Activated naive CD8-positive, alpha-beta T cell (primary cell): Measurements from ENCODE around the gene COL1A2.

Experiments
- H3K27ac Mint-ChIP-seq: one replicate; pipeline ENCODE4 v1.8.0; 2021; ENCODE audit warnings: mixed read lengths
- H3K27me3 Mint-ChIP-seq: one replicate; pipeline ENCODE4 v1.8.0; 2021; ENCODE audit warnings: mixed read lengths
- H3K36me3 Mint-ChIP-seq: one replicate; pipeline ENCODE4 v1.8.0; 2021; ENCODE audit warnings: mixed read lengths
- H3K4me1 Mint-ChIP-seq: one replicate; pipeline ENCODE4 v1.8.0; 2021; ENCODE audit warnings: low read depth, mixed read lengths
- H3K4me3 Mint-ChIP-seq: one replicate; pipeline ENCODE4 v1.8.0; 2021; ENCODE audit warnings: mild to moderate bottlenecking, mixed read lengths
- H3K9me3 Mint-ChIP-seq: one replicate; pipeline ENCODE4 v1.8.0; 2021; ENCODE audit warnings: low read depth, mixed read lengths

The COL1A2 gene

DNA sequence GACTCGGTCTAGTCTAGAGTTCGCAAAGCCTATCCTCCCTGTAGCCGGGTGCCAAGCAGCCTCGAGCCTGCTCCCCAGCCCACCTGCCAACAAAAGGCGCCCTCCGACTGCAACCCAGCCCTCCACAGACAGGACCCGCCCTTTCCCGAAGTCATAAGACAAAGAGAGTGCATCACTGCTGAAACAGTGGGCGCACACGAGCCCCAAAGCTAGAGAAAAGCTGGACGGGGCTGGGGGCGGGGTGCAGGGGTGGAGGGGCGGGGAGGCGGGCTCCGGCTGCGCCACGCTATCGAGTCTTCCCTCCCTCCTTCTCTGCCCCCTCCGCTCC, 622 bp upstream of the COL1A2 start:
- H3K36me3 Mint-ChIP-seq = no peaks in the 10 kb centered on the region
- no peaks in the 10 kb centered on the region for H3K9me3 Mint-ChIP-seq
- no peak overlapping the region for H3K27ac Mint-ChIP-seq
- H3K4me3 Mint-ChIP-seq = no peak overlapping the region
- peaks cover 33% of the 10 kb centered on the region for H3K27me3 Mint-ChIP-seq
- peaks cover 12% of the 10 kb centered on the region for H3K4me1 Mint-ChIP-seq

DNA sequence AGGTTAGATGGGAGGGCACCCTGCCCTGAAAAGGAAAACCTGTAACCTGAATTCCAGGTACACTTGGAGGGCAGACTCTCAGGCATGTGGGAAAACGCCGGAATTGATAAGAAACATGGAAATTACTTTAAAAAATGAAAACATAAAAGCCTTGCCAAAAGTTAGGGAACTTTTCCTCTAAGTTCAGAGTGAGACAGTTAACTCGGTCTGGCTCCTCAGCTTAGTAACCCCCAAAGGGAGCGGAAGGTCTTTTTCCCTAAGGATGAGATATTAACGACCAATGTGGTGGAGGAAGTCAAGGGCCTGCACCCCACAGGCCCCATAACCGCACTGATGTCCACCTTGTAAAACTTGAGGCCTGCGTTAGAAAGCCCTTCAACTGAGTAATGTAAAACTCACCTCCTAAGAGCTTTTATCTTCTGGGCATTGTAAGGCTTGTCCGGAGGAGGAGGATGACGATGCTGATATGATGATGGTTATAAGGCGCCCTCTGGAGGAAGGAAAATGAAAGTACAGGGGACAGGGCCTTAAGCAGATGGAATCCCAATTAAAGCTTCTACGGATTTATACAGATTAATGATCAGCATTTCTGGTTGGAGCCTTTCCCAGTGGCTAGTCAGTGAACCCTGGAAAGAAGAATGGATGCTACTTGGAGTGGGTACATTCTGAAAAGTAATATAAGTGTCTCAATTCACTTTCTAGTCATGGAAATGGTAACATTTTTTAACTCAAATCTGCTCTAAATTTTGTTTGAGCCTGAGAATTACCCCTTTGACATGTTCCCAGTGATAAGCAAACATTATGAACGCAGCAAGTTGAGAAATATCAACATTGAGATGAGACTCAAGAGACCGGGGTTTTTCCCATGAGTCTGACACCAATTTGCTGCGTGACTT, 694 bp downstream of the COL1A2 start:
- H3K4me3 Mint-ChIP-seq = peak overlapping the region; percentile 42
- no peaks in the 10 kb centered on the region for H3K36me3 Mint-ChIP-seq
- peaks cover 26% of the 10 kb centered on the region for H3K27me3 Mint-ChIP-seq
- peaks cover 12% of the 10 kb centered on the region for H3K4me1 Mint-ChIP-seq
- no peak overlapping the region for H3K27ac Mint-ChIP-seq
- no peaks in the 10 kb centered on the region for H3K9me3 Mint-ChIP-seq

DNA sequence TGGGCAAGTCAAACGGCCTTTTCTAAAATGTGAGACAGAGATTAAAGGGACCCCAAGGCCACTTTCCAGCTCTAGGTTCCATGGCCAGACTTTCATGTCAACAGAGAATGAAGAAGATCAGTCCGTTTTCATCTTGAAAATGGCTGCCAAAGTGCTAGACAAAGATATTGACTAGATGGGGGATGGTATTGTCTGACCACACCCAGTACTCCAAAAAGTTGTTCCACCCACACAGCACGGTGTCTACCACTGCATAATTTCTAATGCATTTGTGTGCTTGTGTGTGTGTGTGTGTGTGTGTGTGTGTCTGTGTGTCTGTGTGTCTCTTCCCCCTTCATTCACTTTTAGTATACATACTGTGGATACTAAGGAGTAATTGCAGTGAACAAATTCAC, 1.3 kb downstream of the COL1A2 start:
- H3K27ac Mint-ChIP-seq = no peak overlapping the region
- peaks cover 28% of the 10 kb centered on the region for H3K27me3 Mint-ChIP-seq
- H3K4me1 Mint-ChIP-seq = peaks cover 12% of the 10 kb centered on the region
- no peaks in the 10 kb centered on the region for H3K36me3 Mint-ChIP-seq
- H3K4me3 Mint-ChIP-seq = no peak overlapping the region
- H3K9me3 Mint-ChIP-seq = no peaks in the 10 kb centered on the region

DNA sequence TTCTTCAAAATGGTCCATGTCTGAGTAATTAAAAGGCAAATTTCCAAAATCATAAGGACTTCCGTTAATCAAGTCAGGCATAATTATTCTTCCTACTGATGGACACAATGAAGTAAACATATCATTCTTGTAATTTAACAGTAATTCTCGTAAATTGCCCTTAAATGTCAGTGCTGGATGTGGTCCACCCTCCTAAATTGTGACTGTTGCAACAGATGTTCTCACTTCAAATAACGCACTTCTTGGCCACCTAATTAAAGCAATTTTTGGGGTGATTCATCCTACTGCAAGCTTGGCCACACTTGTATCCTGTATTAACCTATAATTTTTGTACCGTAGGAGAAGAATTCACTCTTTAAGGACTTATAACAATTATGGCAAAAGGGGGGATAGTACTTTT, 1.9 kb downstream of the COL1A2 start:
- peaks cover 12% of the 10 kb centered on the region for H3K4me1 Mint-ChIP-seq
- H3K9me3 Mint-ChIP-seq = no peaks in the 10 kb centered on the region
- no peak overlapping the region for H3K27ac Mint-ChIP-seq
- peaks cover 28% of the 10 kb centered on the region for H3K27me3 Mint-ChIP-seq
- no peak overlapping the region for H3K4me3 Mint-ChIP-seq
- H3K36me3 Mint-ChIP-seq = no peaks in the 10 kb centered on the region

DNA sequence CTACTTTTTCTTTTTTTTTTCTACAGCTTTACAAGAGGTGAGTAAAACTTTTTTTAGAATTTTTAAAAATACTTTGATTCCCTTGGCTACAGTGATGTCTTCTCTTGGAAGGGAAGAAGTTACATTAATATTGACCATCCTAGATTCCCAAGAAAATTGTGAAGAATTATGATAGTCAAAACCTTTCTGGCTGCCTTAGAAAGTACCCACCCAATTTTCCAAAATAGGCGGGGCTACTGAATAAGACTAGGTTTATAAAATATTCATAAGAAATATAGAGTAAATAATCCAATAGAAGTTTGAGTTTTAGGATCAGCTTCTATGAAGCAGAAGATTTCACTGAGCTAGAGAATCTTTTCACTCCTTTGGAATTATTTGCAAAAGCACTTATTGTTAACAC, 3.0 kb downstream of the COL1A2 start:
- no peaks in the 10 kb centered on the region for H3K9me3 Mint-ChIP-seq

DNA sequence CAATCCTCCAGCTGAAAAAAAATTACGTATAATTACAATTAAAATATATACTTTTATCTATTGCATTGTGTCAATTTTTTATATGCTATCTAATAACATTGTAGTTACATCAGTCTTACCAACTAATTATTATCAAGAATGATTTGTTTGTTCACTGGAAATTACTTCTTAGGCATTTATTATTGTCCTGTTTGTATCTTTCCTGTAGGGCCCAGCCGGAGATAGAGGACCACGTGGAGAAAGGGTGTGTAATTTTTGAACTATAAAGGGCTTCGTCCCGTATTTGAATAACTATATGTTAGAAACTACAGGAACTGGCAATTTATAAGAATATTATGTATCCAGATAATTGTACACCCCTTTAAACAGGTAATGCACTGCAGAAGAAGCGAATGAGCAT, 4.1 kb downstream of the COL1A2 start:
- no peaks in the 10 kb centered on the region for H3K36me3 Mint-ChIP-seq

More for the DNA sequence above, 3.0 kb downstream of the COL1A2 start:
- H3K27ac Mint-ChIP-seq = no peak overlapping the region
- H3K4me1 Mint-ChIP-seq = peaks cover 12% of the 10 kb centered on the region
- no peaks in the 10 kb centered on the region for H3K36me3 Mint-ChIP-seq
- peaks cover 26% of the 10 kb centered on the region for H3K27me3 Mint-ChIP-seq
- H3K4me3 Mint-ChIP-seq = no peak overlapping the region

DNA sequence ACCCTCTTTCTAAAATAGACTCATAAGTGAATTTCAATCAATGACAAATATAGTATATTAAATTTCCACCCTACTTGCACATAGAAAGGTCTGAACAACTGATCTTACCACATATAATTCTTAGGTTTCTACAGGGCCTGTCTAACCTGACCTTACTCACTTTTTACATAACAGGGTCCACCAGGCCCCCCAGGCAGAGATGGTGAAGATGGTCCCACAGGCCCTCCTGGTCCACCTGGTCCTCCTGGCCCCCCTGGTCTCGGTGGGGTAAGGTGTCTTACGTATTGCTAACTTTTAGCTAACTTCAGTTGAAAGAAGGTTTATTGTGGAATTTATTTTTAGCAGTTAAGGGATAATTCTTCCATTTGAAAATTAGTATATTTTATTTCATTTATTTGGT, 5.3 kb downstream of the COL1A2 start:
- Mint-ChIP-seq H3K27ac (no peak overlapping the region), H3K4me3 (no peak overlapping the region), H3K27me3 (peaks cover 24% of the 10 kb centered on the region), H3K36me3 (no peaks in the 10 kb centered on the region), H3K9me3 (no peaks in the 10 kb centered on the region), H3K4me1 (peaks cover 5% of the 10 kb centered on the region)

More for the DNA sequence above, 4.1 kb downstream of the COL1A2 start:
- Mint-ChIP-seq H3K4me1 (peaks cover 10% of the 10 kb centered on the region), H3K9me3 (no peaks in the 10 kb centered on the region), H3K27ac (no peak overlapping the region), H3K27me3 (peaks cover 25% of the 10 kb centered on the region), H3K4me3 (no peak overlapping the region)

DNA sequence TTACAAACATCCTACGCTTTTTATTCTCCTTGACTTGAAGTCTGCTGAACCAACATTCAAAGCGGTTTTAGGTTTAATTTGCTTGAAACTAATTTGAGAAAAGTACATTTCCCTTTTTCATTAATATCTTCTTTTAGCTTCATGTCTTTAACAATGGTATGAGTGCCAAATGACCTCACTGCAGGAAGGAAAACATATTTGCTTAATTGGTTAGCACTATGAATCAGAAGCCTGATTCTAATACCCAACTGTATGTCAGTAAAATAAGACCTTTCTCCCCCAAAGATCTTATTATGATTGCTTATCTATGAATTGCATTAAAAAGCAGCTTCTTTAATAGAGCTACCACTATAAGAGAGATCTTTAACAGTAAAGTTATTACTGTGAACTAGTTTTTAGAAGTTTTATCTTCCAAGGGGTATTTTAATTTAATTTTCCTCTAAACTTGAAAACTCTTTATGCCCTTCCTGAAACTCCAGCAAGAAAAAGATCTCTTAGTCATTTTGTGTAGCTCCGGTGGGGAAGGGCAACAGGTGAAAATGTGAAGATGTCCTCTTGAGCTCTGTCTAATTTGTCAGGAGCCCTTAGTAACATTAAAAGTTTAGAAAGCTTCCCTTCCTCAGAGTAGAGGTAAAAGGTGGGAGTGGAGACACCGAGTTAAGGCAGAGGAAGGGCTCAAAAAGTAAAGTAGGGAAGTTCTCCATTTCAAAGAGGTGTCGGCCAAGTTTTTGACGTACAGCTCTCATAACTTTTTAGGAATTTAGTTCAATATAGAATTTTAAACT, 6.1 kb downstream of the COL1A2 start:
- Mint-ChIP-seq H3K27me3 (peaks cover 20% of the 10 kb centered on the region), H3K4me1 (no peaks in the 10 kb centered on the region)

DNA sequence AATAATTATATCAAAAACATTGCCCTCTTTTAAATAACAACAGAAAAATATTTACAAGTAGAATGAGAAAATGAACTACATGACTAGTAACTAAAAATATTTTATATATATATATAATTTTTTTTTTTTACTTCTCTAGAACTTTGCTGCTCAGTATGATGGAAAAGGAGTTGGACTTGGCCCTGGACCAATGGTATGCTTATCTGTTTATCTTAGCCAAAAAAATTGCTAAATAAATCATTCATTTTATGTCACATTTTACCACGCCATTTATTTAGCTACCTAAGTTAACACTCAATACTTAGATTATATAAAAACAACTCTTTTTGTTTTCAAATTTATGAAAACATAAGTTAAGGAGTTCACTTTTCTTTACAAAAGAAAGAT, 6.7 kb downstream of the COL1A2 start:
- Mint-ChIP-seq H3K36me3 (no peaks in the 10 kb centered on the region), H3K4me1 (no peaks in the 10 kb centered on the region), H3K4me3 (no peak overlapping the region), H3K27me3 (peaks cover 16% of the 10 kb centered on the region), H3K9me3 (no peaks in the 10 kb centered on the region), H3K27ac (no peak overlapping the region)

More for the DNA sequence above, 6.1 kb downstream of the COL1A2 start:
- H3K4me3 Mint-ChIP-seq = no peak overlapping the region
- no peak overlapping the region for H3K27ac Mint-ChIP-seq
- H3K36me3 Mint-ChIP-seq = no peaks in the 10 kb centered on the region
- H3K9me3 Mint-ChIP-seq = no peaks in the 10 kb centered on the region

DNA sequence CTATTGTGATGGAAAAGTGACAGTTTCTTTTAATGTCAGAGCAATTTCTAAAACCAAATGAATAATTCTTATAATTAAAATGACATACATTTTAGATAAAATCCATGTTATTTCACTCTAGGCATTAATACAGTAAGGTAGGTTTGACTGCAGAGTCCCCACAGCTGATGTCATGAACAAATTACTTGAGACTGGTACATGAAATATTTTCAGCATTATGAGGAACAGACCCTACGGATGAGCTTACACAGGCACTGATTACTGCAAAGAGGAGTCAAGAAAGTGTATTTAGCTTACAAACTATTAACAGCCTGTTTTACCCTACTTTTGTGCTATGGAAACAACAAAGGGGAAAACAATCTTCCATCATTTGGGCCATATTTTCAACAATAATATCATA, 8.9 kb downstream of the COL1A2 start:
- no peak overlapping the region for H3K4me3 Mint-ChIP-seq
- H3K4me1 Mint-ChIP-seq = no peaks in the 10 kb centered on the region
- H3K9me3 Mint-ChIP-seq = no peaks in the 10 kb centered on the region
- H3K27ac Mint-ChIP-seq = no peak overlapping the region
- H3K36me3 Mint-ChIP-seq = no peaks in the 10 kb centered on the region
- peaks cover 14% of the 10 kb centered on the region for H3K27me3 Mint-ChIP-seq

DNA sequence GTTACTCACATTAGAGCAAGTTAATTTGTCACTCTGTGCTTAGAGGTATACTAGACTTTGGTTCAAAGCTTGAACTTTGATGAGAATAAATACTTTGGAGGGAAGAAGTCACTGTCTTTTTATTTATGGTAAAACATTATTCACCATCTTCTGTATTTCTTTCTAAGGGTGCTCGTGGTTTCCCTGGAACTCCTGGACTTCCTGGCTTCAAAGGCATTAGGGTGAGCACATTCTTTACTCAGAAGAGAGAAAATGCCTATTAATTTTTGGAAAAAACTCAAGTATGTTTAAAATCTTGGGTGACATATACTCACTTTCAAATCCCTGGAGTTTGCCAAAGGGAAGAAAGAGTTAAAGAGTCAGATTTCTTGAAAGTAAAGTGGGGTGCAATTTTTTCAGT, 10.8 kb downstream of the COL1A2 start:
- no peaks in the 10 kb centered on the region for H3K9me3 Mint-ChIP-seq
- no peaks in the 10 kb centered on the region for H3K4me1 Mint-ChIP-seq
- peaks cover 9% of the 10 kb centered on the region for H3K27me3 Mint-ChIP-seq
- no peak overlapping the region for H3K27ac Mint-ChIP-seq
- H3K36me3 Mint-ChIP-seq = no peaks in the 10 kb centered on the region
- no peak overlapping the region for H3K4me3 Mint-ChIP-seq

DNA sequence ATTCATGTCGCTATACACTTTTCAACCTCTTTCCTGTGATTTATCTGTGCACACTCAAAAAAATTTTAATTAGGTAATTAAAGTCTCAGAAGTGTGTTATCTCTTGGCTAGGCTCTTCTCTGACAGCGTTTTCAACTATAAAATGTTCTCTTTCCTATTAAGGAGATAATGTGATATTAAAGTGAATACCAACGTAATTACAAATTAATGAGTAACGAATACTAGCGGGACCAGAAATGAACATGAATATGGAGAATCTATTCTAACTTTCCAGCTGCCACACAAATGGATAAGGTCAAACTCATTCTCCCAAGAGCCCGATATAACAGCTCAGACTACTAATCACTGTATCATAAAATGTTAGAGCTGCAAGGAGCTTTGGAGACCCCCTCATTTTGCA, 12.0 kb downstream of the COL1A2 start:
- Mint-ChIP-seq H3K36me3 (no peaks in the 10 kb centered on the region), H3K4me1 (no peaks in the 10 kb centered on the region), H3K4me3 (no peak overlapping the region), H3K27me3 (peaks cover 7% of the 10 kb centered on the region), H3K27ac (no peak overlapping the region), H3K9me3 (no peaks in the 10 kb centered on the region)

DNA sequence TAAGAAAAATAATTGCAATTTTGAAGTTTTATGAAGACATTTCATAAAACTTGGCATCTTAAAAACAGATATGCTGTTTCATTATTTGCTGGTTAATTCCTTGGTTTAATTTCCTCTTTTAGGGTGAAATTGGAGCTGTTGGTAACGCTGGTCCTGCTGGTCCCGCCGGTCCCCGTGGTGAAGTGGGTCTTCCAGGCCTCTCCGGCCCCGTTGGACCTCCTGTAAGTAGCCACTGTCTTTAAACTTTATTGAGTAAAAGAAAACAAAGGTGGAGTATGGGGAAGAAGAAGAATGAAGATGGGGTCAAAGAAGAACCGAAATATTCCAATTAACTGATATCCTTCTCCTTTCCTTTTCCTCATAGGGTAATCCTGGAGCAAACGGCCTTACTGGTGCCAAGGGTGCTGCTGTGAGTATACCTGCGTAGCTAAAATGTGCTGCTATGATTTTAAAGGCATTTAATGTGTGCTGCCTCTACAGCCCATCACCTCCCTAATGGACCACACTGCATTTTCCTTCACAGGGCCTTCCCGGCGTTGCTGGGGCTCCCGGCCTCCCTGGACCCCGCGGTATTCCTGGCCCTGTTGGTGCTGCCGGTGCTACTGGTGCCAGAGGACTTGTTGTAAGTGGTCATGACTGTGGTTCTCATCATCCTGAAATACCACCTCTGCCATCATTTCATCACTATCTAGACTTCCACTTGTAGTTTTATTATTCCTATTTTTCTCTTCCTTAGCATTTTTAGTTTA, 14.7 kb downstream of the COL1A2 start:
- Mint-ChIP-seq H3K36me3 (no peaks in the 10 kb centered on the region), H3K4me1 (no peaks in the 10 kb centered on the region), H3K4me3 (no peak overlapping the region), H3K27ac (no peak overlapping the region), H3K9me3 (no peaks in the 10 kb centered on the region), H3K27me3 (peaks cover 5% of the 10 kb centered on the region)

DNA sequence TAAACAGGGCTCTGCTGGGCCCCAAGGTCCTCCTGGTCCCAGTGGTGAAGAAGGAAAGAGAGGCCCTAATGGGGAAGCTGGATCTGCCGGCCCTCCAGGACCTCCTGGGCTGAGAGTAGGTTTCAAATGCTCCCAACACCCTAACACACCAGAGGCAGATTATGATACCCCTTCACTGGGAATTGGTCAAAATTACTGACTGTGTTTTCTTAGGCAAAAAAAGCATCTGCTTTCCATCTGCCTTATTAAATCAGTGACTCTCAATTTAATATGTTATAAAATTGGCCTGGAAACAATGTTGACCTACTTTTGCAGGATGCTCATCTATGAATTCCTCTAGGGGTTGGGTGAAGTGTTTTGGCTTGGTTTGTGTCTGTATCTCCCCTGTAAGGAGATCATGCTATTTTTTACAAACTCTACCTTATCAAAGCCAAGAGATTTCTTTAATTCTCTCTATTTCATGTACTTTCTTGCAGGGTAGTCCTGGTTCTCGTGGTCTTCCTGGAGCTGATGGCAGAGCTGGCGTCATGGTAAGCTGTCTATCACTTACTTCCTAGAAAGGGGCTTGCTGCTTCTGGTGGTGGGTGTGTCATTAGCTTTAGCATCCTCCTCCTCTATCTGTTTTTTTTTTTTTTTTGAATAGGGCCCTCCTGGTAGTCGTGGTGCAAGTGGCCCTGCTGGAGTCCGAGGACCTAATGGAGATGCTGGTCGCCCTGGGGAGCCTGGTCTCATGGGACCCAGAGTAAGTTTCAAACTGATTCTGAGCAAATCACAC, 15.9 kb downstream of the COL1A2 start:
- Mint-ChIP-seq H3K36me3 (no peaks in the 10 kb centered on the region), H3K4me3 (no peak overlapping the region), H3K4me1 (no peaks in the 10 kb centered on the region), H3K9me3 (no peaks in the 10 kb centered on the region), H3K27me3 (peaks cover 5% of the 10 kb centered on the region), H3K27ac (no peak overlapping the region)

DNA sequence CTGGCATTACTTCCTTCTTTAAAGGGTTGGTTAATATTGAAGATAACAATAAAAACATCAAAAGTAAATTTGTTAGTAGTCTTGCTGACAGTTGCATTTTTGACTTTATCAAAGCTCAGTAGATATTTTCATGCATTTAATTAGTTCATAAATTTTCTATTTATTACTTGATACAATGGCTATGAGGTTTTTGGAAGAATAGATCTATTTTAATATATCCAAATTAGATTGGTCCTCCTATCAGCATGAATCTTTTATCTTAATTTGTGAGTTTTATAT, 16.4 kb downstream of the COL1A2 start:
- H3K27ac Mint-ChIP-seq = no peak overlapping the region
- no peaks in the 10 kb centered on the region for H3K9me3 Mint-ChIP-seq
- no peak overlapping the region for H3K4me3 Mint-ChIP-seq
- H3K27me3 Mint-ChIP-seq = peaks cover 8% of the 10 kb centered on the region
- no peaks in the 10 kb centered on the region for H3K36me3 Mint-ChIP-seq
- H3K4me1 Mint-ChIP-seq = no peaks in the 10 kb centered on the region
